NK-92 treated with Interleukin-12 subunit alpha and Interleukin-12 subunit beta, amount 100 ng/mL, for 24 hours (cell line): Measurements from ENCODE around the gene PGP.
A peak's percentile ranks its signal among the peaks of the same experiment; 100 is the strongest.
"Not testable (repeated sequence)": the region's sequence is repeated elsewhere in the genome, so short reads cannot be mapped to it uniquely, and the experiment has no call there.

ENCODE experiments used
- DNase-seq: peaks from one replicate; lab custom pipeline; 2025; lab: John Stamatoyannopoulos, UW

Gene PGP

GRCh38 chr16:2216330-2216729, 1.7 kb upstream of the PGP start:
- no peak for DNase-seq

- DNase-seq: no peak
These were observed 572 bp downstream of the PGP start for GRCh38 chr16:2213817-2214718.

- DNase-seq: no peak
These were observed 2.0 kb downstream of the PGP start for GRCh38 chr16:2212362-2213324.

GRCh38 chr16:2211923-2212347, 2.7 kb downstream of the PGP start:
- DNase-seq: no peak

- no peak for DNase-seq
These were observed 4.0 kb downstream of the PGP start, which contains the start of gene BRICD5 for GRCh38 chr16:2210386-2211365. Gene BRICD5 (minus strand): TSS chr16:2210863. CDS start chr16:2210833, 30 bp downstream.

- DNase-seq: no peak
These were observed 4.7 kb downstream of the PGP start for GRCh38 chr16:2210009-2210332.

- DNase-seq: no peak
These were observed 5.2 kb downstream of the PGP start for GRCh38 chr16:2209258-2210008.

- no peak for DNase-seq
These were observed 5.9 kb downstream of the PGP start for GRCh38 chr16:2208772-2209171.

GRCh38 chr16:2208308-2208707, 6.3 kb downstream of the PGP start:
- no peak for DNase-seq

- DNase-seq: no peak
These were observed 6.8 kb downstream of the PGP start for GRCh38 chr16:2207872-2208271.

- DNase-seq: no peak
These were observed 7.7 kb downstream of the PGP start for GRCh38 chr16:2206780-2207433.

GRCh38 chr16:2206420-2206779, 8.2 kb downstream of the PGP start:
- no peak for DNase-seq

- DNase-seq: peak; percentile 61
These were observed 8.7 kb downstream of the PGP start for GRCh38 chr16:2205967-2206313.

GRCh38 chr16:2205104-2205966, 9.3 kb downstream of the PGP start, which contains the start of gene MLST8:
Gene MLST8 (plus strand): TSS chr16:2205454. CDS start chr16:2206086, 632 bp downstream.
- peak; percentile 82 for DNase-seq

- DNase-seq: no peak
These were observed 10.1 kb downstream of the PGP start for GRCh38 chr16:2204416-2205103.

- DNase-seq: not testable (repeated sequence)
These were observed 11.4 kb downstream of the PGP start for GRCh38 chr16:2203119-2203688.

GRCh38 chr16:2200313-2200712, 14.3 kb downstream of the PGP start:
- DNase-seq: no peak

GRCh38 chr16:2199621-2200139, 15.0 kb downstream of the PGP start:
- no peak for DNase-seq
